ENCODE measurements around the gene RACGAP1. TPM values are rescaled to one million over a fixed set of nuclear protein-coding genes. Genes with fewer than 3 reads are reported as not detected.
A peak's percentile ranks its signal among the peaks of the same experiment; 100 is the strongest.

RACGAP1 gene
- total RNA-seq, 1 donor from 2014 or later = 13.7 TPM

DNA sequence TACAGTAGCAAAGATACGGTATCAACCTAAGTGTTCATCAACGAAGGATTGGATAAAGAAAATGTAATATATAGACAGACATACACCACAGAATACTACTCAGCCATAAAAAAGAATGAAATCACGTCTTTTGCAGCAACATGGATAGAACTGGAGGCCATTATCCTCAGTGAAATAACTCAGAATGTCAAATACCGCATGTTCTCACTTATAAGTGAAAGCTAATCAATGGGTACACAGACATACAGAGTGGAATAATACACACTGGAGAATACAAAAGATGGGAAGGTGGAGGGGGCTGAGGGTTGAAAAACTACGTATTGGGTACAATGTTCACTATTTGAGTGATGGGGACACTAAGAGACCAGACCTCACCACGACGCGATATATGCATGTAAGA is 1.1 kb downstream of the RACGAP1 start:
- H3K9me3 ChIP-seq = no peaks in the 10 kb centered on the region
- intact Hi-C loops (cut with DNase I) = no loop called here
- H3K27me3 ChIP-seq (ENCODE audit: low read depth) = no peaks in the 10 kb centered on the region
- no peak for ATAC-seq
- TF ChIP-seq, protein P1, sequence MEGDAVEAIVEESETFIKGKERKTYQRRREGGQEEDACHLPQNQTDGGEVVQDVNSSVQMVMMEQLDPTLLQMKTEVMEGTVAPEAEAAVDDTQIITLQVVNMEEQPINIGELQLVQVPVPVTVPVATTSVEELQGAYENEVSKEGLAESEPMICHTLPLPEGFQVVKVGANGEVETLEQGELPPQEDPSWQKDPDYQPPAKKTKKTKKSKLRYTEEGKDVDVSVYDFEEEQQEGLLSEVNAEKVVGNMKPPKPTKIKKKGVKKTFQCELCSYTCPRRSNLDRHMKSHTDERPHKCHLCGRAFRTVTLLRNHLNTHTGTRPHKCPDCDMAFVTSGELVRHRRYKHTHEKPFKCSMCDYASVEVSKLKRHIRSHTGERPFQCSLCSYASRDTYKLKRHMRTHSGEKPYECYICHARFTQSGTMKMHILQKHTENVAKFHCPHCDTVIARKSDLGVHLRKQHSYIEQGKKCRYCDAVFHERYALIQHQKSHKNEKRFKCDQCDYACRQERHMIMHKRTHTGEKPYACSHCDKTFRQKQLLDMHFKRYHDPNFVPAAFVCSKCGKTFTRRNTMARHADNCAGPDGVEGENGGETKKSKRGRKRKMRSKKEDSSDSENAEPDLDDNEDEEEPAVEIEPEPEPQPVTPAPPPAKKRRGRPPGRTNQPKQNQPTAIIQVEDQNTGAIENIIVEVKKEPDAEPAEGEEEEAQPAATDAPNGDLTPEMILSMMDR (IDR thresholded peaks at IDR 0.05) = no peak
- no peak for DNase-seq
- H3K27ac ChIP-seq = no peak overlapping the region
- no peaks in the 10 kb centered on the region for H3K36me3 ChIP-seq
- peak overlapping the region; percentile 79 for H3K4me3 ChIP-seq
- H3K4me1 ChIP-seq = peaks cover 10% of the 10 kb centered on the region

DNA sequence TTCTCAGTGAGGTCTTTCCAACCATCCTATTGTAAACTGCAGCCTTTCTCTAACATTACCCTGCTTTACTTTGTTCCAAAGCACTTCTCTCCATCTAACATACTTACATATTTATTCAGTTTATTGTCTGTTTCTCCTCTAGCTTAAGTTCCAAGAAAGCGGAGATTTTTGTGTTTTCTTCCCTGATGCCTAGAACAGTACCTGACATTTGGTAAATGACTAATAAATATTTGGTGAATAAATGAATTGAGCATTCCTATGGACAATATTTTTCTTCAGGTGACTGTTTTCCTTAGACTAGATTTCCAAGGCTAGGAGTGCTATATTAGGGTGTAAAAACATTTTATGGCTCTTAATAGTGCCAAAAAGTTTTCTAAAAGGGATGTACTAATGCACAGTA is 2.4 kb downstream of the RACGAP1 start:
- Histone ChIP-seq H3K27ac (no peak overlapping the region), H3K4me3 (no peak overlapping the region), H3K36me3 (no peaks in the 10 kb centered on the region), H3K27me3 (ENCODE audit: low read depth) (no peaks in the 10 kb centered on the region), H3K9me3 (no peaks in the 10 kb centered on the region), H3K4me1 (peaks cover 10% of the 10 kb centered on the region)
- no peak for ATAC-seq
- intact Hi-C loops (cut with DNase I) = no loop called here
- TF ChIP-seq, protein P1 (IDR thresholded peaks at IDR 0.05) = no peak
- DNase-seq = no peak

DNA sequence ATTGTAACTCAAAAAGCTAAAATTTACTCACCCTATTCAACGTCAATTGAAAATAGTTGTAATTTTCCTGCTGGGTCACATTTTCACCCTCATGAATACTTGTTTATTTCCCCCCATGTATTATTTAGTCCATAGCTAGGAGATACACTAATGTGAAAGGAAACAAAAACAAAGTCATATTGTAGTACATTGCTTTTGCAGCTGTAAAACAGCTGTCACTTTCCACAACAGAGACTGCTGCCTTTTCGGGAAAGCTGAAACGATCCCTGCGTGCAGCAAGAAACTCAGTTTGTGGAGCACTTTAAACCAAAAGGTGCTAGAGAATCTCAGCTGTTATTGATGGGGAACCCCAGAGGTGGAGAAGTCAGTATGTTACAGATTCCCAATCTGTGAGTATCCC is 4.3 kb downstream of the RACGAP1 start:
- ATAC-seq (no peak), DNase-seq (no peak)
- intact Hi-C loops (cut with DNase I) = no loop called here
- H3K4me1 ChIP-seq = peaks cover 19% of the 10 kb centered on the region
- H3K36me3 ChIP-seq = no peaks in the 10 kb centered on the region
- H3K4me3 ChIP-seq = no peak overlapping the region
- no peak overlapping the region for H3K27ac ChIP-seq
- H3K27me3 ChIP-seq (ENCODE audit: low read depth) = no peaks in the 10 kb centered on the region
- no peaks in the 10 kb centered on the region for H3K9me3 ChIP-seq
- TF ChIP-seq, protein P1 (IDR thresholded peaks at IDR 0.05) = no peak

DNA sequence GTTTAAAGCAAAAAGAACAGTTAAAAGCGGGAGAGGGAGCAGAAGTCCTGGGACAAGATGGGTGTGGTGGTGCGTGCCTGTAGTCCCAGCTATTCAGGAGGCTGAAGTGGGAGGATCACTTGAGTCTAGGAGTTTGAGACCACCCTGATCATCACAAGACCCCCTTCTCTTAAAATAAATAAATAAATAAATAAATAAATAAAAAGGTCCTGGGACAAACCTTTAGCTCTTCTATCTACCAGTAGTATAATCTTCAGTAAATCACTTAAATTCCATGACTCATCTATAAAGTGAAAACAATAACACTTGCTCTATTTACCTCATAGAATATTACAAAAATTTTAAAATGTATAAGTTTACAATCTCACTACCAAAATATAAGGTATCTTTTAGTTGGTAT is 5.8 kb downstream of the RACGAP1 start:
- intact Hi-C loops (cut with DNase I) = no loop called here
- no peaks in the 10 kb centered on the region for H3K9me3 ChIP-seq
- TF ChIP-seq, protein P1 (IDR thresholded peaks at IDR 0.05) = no peak
- no peak overlapping the region for H3K4me3 ChIP-seq
- no peaks in the 10 kb centered on the region for H3K27me3 ChIP-seq (ENCODE audit: low read depth)
- no peaks in the 10 kb centered on the region for H3K36me3 ChIP-seq
- no peak overlapping the region for H3K27ac ChIP-seq
- DNase-seq (no peak), ATAC-seq (no peak)
- H3K4me1 ChIP-seq = peaks cover 14% of the 10 kb centered on the region

DNA sequence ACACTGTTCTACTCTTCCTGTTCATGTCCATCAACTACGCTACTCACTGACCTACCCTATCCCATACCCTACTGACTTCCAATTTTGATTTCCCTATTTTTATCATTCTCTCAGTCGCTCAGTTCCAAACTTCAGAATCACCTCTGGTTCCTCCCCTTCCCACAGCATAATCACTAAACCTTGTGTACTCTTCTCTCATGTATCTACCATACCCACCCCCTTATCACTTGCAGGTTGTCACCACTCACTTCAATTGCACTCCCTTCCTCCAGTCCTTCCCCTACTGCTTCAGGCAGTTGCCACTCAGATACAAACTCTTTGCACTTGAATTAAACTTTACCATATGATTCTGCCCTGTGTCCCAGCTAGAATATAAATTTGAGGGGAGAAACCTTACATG is 6.3 kb downstream of the RACGAP1 start:
- no peak overlapping the region for H3K27ac ChIP-seq
- DNase-seq (no peak), ATAC-seq (no peak)
- no peaks in the 10 kb centered on the region for H3K36me3 ChIP-seq
- no peaks in the 10 kb centered on the region for H3K27me3 ChIP-seq (ENCODE audit: low read depth)
- H3K9me3 ChIP-seq = no peaks in the 10 kb centered on the region
- TF ChIP-seq, protein P1 (IDR thresholded peaks at IDR 0.05) = no peak
- no peak overlapping the region for H3K4me3 ChIP-seq
- H3K4me1 ChIP-seq = peaks cover 9% of the 10 kb centered on the region
- intact Hi-C loops (cut with DNase I) = no loop called here

DNA sequence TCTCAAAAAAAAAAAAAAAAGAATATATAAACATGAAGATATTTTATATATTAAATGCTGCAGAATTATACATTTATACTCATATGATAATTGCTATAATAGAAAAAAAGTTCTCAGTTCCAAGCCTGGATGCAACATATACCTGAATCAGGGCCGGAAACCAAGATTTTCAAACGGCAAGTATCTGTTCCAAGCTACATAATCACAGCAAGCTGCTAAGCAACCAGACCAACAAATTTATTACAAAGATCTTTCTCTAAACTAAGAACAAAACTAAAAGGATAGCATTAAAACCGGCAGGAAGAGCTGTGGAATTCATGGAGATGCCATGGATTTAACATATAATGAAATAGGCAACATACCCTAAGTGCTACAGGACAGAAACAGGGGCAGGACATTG is 7.1 kb downstream of the RACGAP1 start:
- Histone ChIP-seq H3K9me3 (no peaks in the 10 kb centered on the region), H3K36me3 (no peaks in the 10 kb centered on the region), H3K27ac (peak overlapping the region; percentile 61), H3K4me1 (peaks cover 9% of the 10 kb centered on the region), H3K27me3 (ENCODE audit: low read depth) (no peaks in the 10 kb centered on the region), H3K4me3 (no peak overlapping the region)
- no peak for ATAC-seq
- intact Hi-C loops (cut with DNase I) = no loop called here
- TF ChIP-seq, protein P1 (IDR thresholded peaks at IDR 0.05) = no peak
- no peak for DNase-seq
